Measurements from ENCODE around the gene ARHGAP25. TPM values are rescaled to one million over a fixed set of nuclear protein-coding genes. Genes with fewer than 3 reads are reported as not detected.

Gene ARHGAP25
- total and polyA plus RNA-seq, 10 of the 15 experiments (the other 5 are each of a cell fraction or from before 2014, with no cell fraction given), result 0.15 to 1.0 (median 0.46) TPM

GRCh38 chr2:68757081-68757480, 22.5 kb downstream of the ARHGAP25 start (continued):
- TF ChIP-seq HSF1 (IDR thresholded peaks at IDR 0.05; ENCODE audit: low read depth, low read length) (no peak), NFYB (IDR thresholded peaks at IDR 0.05; ENCODE audit: insufficient read depth, low read depth, low read length) (no peak), BRCA1 (IDR thresholded peaks at IDR 0.05; ENCODE audit: low read depth, low read length) (no peak), GABPA (IDR thresholded peaks at IDR 0.05; ENCODE audit: low read depth) (no peak), ETV6 (conservative IDR thresholded peaks at IDR 0.05 in 1 of 2, IDR thresholded peaks at IDR 0.05 in 1 of 2; ENCODE audit: borderline replicate concordance in 1 of 2, low read depth in 1 of 2) (no peak), KAT2A (conservative IDR thresholded peaks at IDR 0.05; ENCODE audit: control insufficient read depth, low read depth, low read length) (no peak), ZNF384 (IDR thresholded peaks at IDR 0.05; ENCODE audit: borderline replicate concordance, low read depth, low read length) (no peak), MTA2 (IDR thresholded peaks at IDR 0.05; ENCODE audit: low read depth) (no peak)

DNA sequence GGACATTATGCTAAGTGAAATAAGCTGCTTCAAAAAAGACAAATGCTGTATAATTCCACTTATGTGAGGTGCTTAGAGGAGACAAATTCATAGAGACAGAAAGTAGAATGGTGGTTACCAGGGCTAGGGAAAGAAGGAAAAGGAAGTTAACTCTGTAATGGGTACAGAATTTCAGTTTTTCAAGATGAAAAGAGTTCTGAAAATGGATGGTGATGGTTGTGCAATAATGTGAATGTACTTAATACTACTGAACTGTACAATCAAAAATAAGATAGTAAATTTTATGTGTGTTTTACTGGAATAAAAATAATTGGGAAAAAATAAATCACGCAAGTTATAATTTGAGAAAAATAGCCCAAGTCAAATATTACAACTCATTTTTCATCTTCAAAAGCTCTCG, 27.5 kb downstream of the ARHGAP25 start:
- ChIA-PET RAD21 (ENCODE audit: unreplicated experiment) (interaction anchor here (1.0 kb wide), 1 partner anchor 11 kb away, joined by 3 read pairs; no protein-coding TSS in a partner anchor), POLR2A (no interaction called here), CTCF (interaction anchor here (0.5 to 2.7 kb wide), 5 partner anchors 10 to 682 kb away, joined by 3 to 12 read pairs (median 3); no protein-coding TSS in a partner anchor), SMC1A (ENCODE audit: uncharacterized antibody, unreplicated experiment) (interaction anchor here (1.6 kb wide), 1 partner anchor 10 kb away, joined by 7 read pairs; no protein-coding TSS in a partner anchor)
- TF ChIP-seq CEBPB (IDR thresholded peaks at IDR 0.05; ENCODE audit: borderline replicate concordance in 1 of 2, low read depth in 2 of 2, low read length in 2 of 2) (peak in 1 of 2 experiments; percentile 54; a peak in 1 of 4 replicates), TCF7 (IDR thresholded peaks at IDR 0.05; ENCODE audit: borderline replicate concordance) (no peak)
- Histone ChIP-seq H3K27ac (ENCODE audit: control insufficient read depth, insufficient read depth) (no peak overlapping the region), H2AFZ (ENCODE audit: control insufficient read depth, low read depth, low read length) (no peak overlapping the region), H3K9ac (ENCODE audit: control insufficient read depth, insufficient read depth, low read length) (no peak overlapping the region), H3K9me3 (replicated peaks; ENCODE audit: control insufficient read depth, insufficient read depth, low read length) (no peaks in the 10 kb centered on the region), H4K20me1 (ENCODE audit: control insufficient read depth, insufficient read depth) (no peaks in the 10 kb centered on the region), H3K36me3 (ENCODE audit: control insufficient read depth in 2 of 2, insufficient read depth in 2 of 2, low read length in 1 of 2) (no peaks in the 10 kb centered on the region), H3K79me2 (ENCODE audit: control insufficient read depth, insufficient read depth, low read length) (no peaks in the 10 kb centered on the region), H3K4me3 (no peak overlapping the region), H3K4me2 (ENCODE audit: control insufficient read depth, insufficient read depth) (peak overlapping the region; percentile 35; the same call in 1 of the 2 replicates), H3K27me3 (replicated peaks in 1 of 2; ENCODE audit: control insufficient read depth in 2 of 2, insufficient read depth in 2 of 2, low read length in 1 of 2) (peaks cover 4 to 5% of the 10 kb centered on the region in 2 experiments; a peak in 3 of 4 replicates), H3K4me1 (ENCODE audit: control insufficient read depth, insufficient read depth, low read length) (peaks cover 20% of the 10 kb centered on the region)
- in situ Hi-C loops (cut with MboI), result no loop called here
- ATAC-seq (no peak), FAIRE-seq (no peak), DNase-seq (ENCODE audit: low read depth, low spot score) (no peak)
- intact Hi-C loops (cut with micrococcal nuclease; ENCODE audit: unreplicated experiment), result no loop called here
- WGBS (ENCODE audit: insufficient coverage, insufficient replicate concordance, low lambda C conversion rate, missing lambda C conversion rate), result 18% methylated on average over 2 of the region's 2 CpGs
- no TSS peak for BruUV-seq (replicated peaks)

Data from GM12878 (cell line).